GM12878 (cell line): ENCODE measurements around the gene FAM3B. TPM values are rescaled to one million over a fixed set of nuclear protein-coding genes. Genes with fewer than 3 reads are reported as not detected.

Experiments
- ATAC-seq: fragments of 200-7000 bp; cut with Tn5 transposase; 3 replicates; pipeline ENCODE4 v1.9.1; 2020; ENCODE audit warnings: mild to moderate bottlenecking, moderate library complexity
- BruUV-seq: library from RNA; stranded (reverse); fragments of 400-500 nt; replicated peaks from 2 replicates; lab custom pipeline; 2021; lab: Mats Ljungman, UMichigan
- CTCF ChIA-PET: fragments of 300-600 bp; sonication (Branson Sonifier 250); formaldehyde crosslinking; extraction: SDS; loops from one replicate; lab custom pipeline; 2021; ENCODE audit warnings: inconsistent platforms; lab: Yijun Ruan, JAX
- POLR2A ChIA-PET: fragments of 350-600 bp; formaldehyde crosslinking; extraction: SDS; loops from one replicate; lab custom pipeline; 2021; ENCODE audit warnings: inconsistent platforms; lab: Charles Lee
- RAD21 ChIA-PET: fragments of 300-600 bp; sonication (Branson Sonifier 250); formaldehyde crosslinking; loops from one replicate; lab custom pipeline; 2023; ENCODE audit warnings: antibody characterized with exemption; ENCODE audit not compliant: unreplicated experiment; lab: Charles Lee
- SMC1A ChIA-PET: fragments of 300-600 bp; sonication (Branson Sonifier 250); formaldehyde crosslinking; loops from one replicate; lab custom pipeline; 2023; ENCODE audit not compliant: unreplicated experiment, uncharacterized antibody; lab: Charles Lee
- DNase-seq: peaks from one replicate; pipeline ENCODE4 v3.0.0-alpha.2; 2011; ENCODE audit warnings: low read depth, low spot score
- FAIRE-seq: peaks from 3 replicates; lab custom pipeline; 2011; peaks lifted over from hg19 to GRCh38; lab: Jason Lieb, UNC
- H2AFZ ChIP-seq: 2 replicates; pipeline ENCODE4 v1.6.0; 2011; ENCODE audit warnings: low read depth, low read length, control low read depth; ENCODE audit not compliant: control insufficient read depth
- H3K27ac ChIP-seq: 2 replicates; pipeline ENCODE4 v1.5.1; 2011; ENCODE audit warnings: control low read depth; ENCODE audit not compliant: control insufficient read depth, insufficient read depth
- H3K27me3 ChIP-seq, 2 experiments: replicated peaks in 1 of 2; 2 replicates each; pipeline versions ENCODE4 v1.6.0 to v1.6.1; 2011; ENCODE audit warnings: low read length in 1 of 2; ENCODE audit not compliant: control insufficient read depth in 2 of 2, insufficient read depth in 2 of 2
- H3K36me3 ChIP-seq, 2 experiments: 2 replicates each; pipeline ENCODE4 v1.5.1; 2011; ENCODE audit warnings: low read length in 1 of 2; ENCODE audit not compliant: control insufficient read depth in 2 of 2, insufficient read depth in 2 of 2
- H3K4me1 ChIP-seq: 2 replicates; pipeline ENCODE4 v1.6.1; 2011; ENCODE audit warnings: mild to moderate bottlenecking, low read length, moderate library complexity, mixed read lengths; ENCODE audit not compliant: control insufficient read depth, insufficient read depth
- H3K4me2 ChIP-seq: 2 replicates; pipeline ENCODE4 v1.6.0; 2011; ENCODE audit warnings: control low read depth; ENCODE audit not compliant: control insufficient read depth, insufficient read depth
- H3K4me3 ChIP-seq: fragments of 200-600 bp; sonication (generic); 2 replicates; pipeline ENCODE4 v1.5.1; 2016
- H3K79me2 ChIP-seq: 2 replicates; pipeline ENCODE4 v1.6.0; 2011; ENCODE audit warnings: low read length; ENCODE audit not compliant: control insufficient read depth, insufficient read depth
- H3K9ac ChIP-seq: 2 replicates; pipeline ENCODE4 v1.8.0; 2011; ENCODE audit warnings: low read length, control low read depth, mixed read lengths; ENCODE audit not compliant: control insufficient read depth, insufficient read depth
- H3K9me3 ChIP-seq: replicated peaks from 3 replicates; pipeline ENCODE4 v1.5.1; 2011; ENCODE audit warnings: mild to moderate bottlenecking, low read length; ENCODE audit not compliant: control insufficient read depth, insufficient read depth
- H4K20me1 ChIP-seq: 2 replicates; pipeline ENCODE4 v1.6.0; 2011; ENCODE audit not compliant: control insufficient read depth, insufficient read depth
- CBX3 ChIP-seq: fragments of 200-600 bp; sonication (generic); IDR thresholded peaks from 2 replicates; pipeline ENCODE4 v1.6.1; 2016; ENCODE audit warnings: low read depth, borderline replicate concordance
- CEBPZ ChIP-seq: fragments of 150-350 bp; IDR thresholded peaks from 2 replicates; pipeline ENCODE4 v1.6.1; 2016; ENCODE audit warnings: low read depth, low read length
- EGR1 ChIP-seq, 2 experiments: IDR thresholded peaks; 1 replicate in 1 of 2; 2 replicates in 1 of 2; pipeline ENCODE4 v1.6.1; 2011 to 2012; ENCODE audit warnings: low read depth in 2 of 2, low read length in 2 of 2, borderline replicate concordance in 1 of 2, mild to moderate bottlenecking in 1 of 2, moderate library complexity in 1 of 2
- GABPA ChIP-seq: IDR thresholded peaks from 2 replicates; pipeline ENCODE4 v1.6.1; 2014; ENCODE audit warnings: antibody characterized with exemption, low read depth, mild to moderate bottlenecking, inconsistent platforms
- GATAD2B ChIP-seq: fragments of 450-650 bp; conservative IDR thresholded peaks from 2 replicates; pipeline ENCODE4 v1.6.1; 2017; ENCODE audit warnings: low read depth, mild to moderate bottlenecking, moderate library complexity
- IKZF1 ChIP-seq: fragments of 450-650 bp; conservative IDR thresholded peaks from 2 replicates; pipeline ENCODE4 v1.6.1; 2017; ENCODE audit warnings: antibody characterized with exemption, mild to moderate bottlenecking
- IRF4 ChIP-seq: IDR thresholded peaks from 2 replicates; pipeline ENCODE4 v1.6.1; 2011; ENCODE audit warnings: low read depth, low read length
- JUND ChIP-seq: IDR thresholded peaks from 2 replicates; pipeline ENCODE4 v1.6.1; 2012; ENCODE audit warnings: low read depth, mild to moderate bottlenecking, low read length, improper control_type of control experiment, moderate library complexity
- POLR2AphosphoS5 ChIP-seq: IDR thresholded peaks from 2 replicates; pipeline ENCODE4 v1.6.1; 2011; ENCODE audit warnings: mild to moderate bottlenecking, low read length, inconsistent platforms
- POU2F2 ChIP-seq: IDR thresholded peaks from 3 replicates; pipeline ENCODE4 v1.6.1; 2011; ENCODE audit warnings: low read depth, mild to moderate bottlenecking, low read length, borderline replicate concordance
- SIN3A ChIP-seq: IDR thresholded peaks from 2 replicates; pipeline ENCODE4 v1.6.1; 2012; ENCODE audit warnings: low read depth, low read length, improper control_type of control experiment
- SMAD1 ChIP-seq: fragments of 450-650 bp; IDR thresholded peaks from 2 replicates; pipeline ENCODE4 v1.6.1; 2018; ENCODE audit warnings: mild to moderate bottlenecking, low read depth; ENCODE audit not compliant: partially characterized antibody
- TARDBP ChIP-seq: IDR thresholded peaks from 2 replicates; pipeline ENCODE4 v1.6.1; 2016; ENCODE audit warnings: borderline replicate concordance
- YBX1 ChIP-seq: fragments of 450-650 bp; IDR thresholded peaks from 2 replicates; pipeline ENCODE4 v1.6.1; 2016; ENCODE audit warnings: antibody characterized with exemption
- ZNF622 ChIP-seq: fragments of 450-650 bp; IDR thresholded peaks from 2 replicates; pipeline ENCODE4 v1.6.1; 2017; ENCODE audit warnings: mild to moderate bottlenecking, inconsistent platforms
- WGBS: methylation state at CpG from one replicate; pipeline ENCODE4 v1.1.6; 2016; ENCODE audit warnings: low lambda C conversion rate; ENCODE audit not compliant: insufficient replicate concordance, insufficient coverage; ENCODE audit errors: missing lambda C conversion rate; 5-methylcytosine and 5-hydroxymethylcytosine counted together
- in situ Hi-C: fragments of 300-500 bp; cut with MboI; formaldehyde crosslinking; loops from 9 replicates; pipeline ENCODE4 v1.14.3; 2018; ENCODE audit warnings: mixed read lengths
- intact Hi-C: fragments of 100-400 bp; cut with micrococcal nuclease; formaldehyde crosslinking; loops from one replicate; pipeline ENCODE4 v1.14.2; 2022; ENCODE audit not compliant: unreplicated experiment
- polyA plus RNA-seq, 11 experiments: library from polyadenylated mRNA; depleted of rRNA in 4 of 11; unstranded in 6 of 11; stranded (reverse) in 5 of 11; fragments of >200 nt; fragmentation: Nextera tagmentation in 4 of 11; fragmentation: Illumina TruSeq in 1 of 11; extraction: Ambion mirVana in 4 of 11; extraction: Trizol in 1 of 11; gene quantifications; 1 replicate in 1 of 11; 2 replicates in 10 of 11; pipeline versions ENCODE4 v1.2.1 to v1.2.3, GENCODE V29; 2011 to 2016; ENCODE audit warnings: inconsistent platforms in 2 of 11, missing spikeins in 2 of 11, low read depth in 1 of 11
- total RNA-seq, 4 experiments: library from RNA; depleted of rRNA in 3 of 4; stranded (reverse); fragments of >200 nt in 3 of 4; fragmentation: Illumina TruSeq in 1 of 4; extraction: Trizol in 1 of 4; gene quantifications; 2 replicates each; pipeline versions ENCODE4 v1.2.1 to v1.2.3, GENCODE V29; 2013 to 2021

FAM3B gene
- total and polyA plus RNA-seq, 10 of the 15 experiments (the other 5 are each of a cell fraction or from before 2014, with no cell fraction given): 0.12 TPM; not detected in 9

GRCh38 chr21:41369105-41369919 is 52.7 kb downstream of the FAM3B start (continued):
- peak in 1 of 2 experiments; percentile 36; a peak in 1 of 3 replicates for TF ChIP-seq EGR1 (IDR thresholded peaks at IDR 0.05; ENCODE audit: borderline replicate concordance in 1 of 2, low read depth in 2 of 2, low read length in 2 of 2)

GRCh38 chr21:41369920-41370839 is 53.6 kb downstream of the FAM3B start:
- WGBS: 31% methylated on average over 30 of the region's 30 CpGs
- peaks cover 75% of the 10 kb centered on the region for H3K79me2 ChIP-seq
- intact Hi-C loops (loop anchor here (10.0 kb wide), 3 partner anchors 495 to 855 kb away; no protein-coding TSS in a partner anchor), in situ Hi-C loops (no loop called here)
- H4K20me1 ChIP-seq: no peaks in the 10 kb centered on the region; the same call in 1 of the 2 replicates
- H3K4me3 ChIP-seq: peak overlapping the region; percentile 75
- no peaks in the 10 kb centered on the region for H3K27me3 ChIP-seq
- ChIA-PET CTCF (interaction anchor here (0.9 to 7.4 kb wide), 13 partner anchors 8 to 112 kb away, joined by 3 to 99 read pairs (median 4); partner anchors contain the start of gene MX1), RAD21 (interaction anchor here (0.9 to 7.7 kb wide), 11 partner anchors 9 to 396 kb away, joined by 3 to 97 read pairs (median 6); partner anchors contain the start of genes MX1 and MX2), POLR2A (interaction anchor here (0.5 to 4.6 kb wide), 13 partner anchors 9 to 398 kb away, joined by 3 to 80 read pairs (median 3); partner anchors contain the start of genes MX1 and MX2), SMC1A (interaction anchor here (1.5 to 8.3 kb wide), 13 partner anchors 8 to 90 kb away, joined by 3 to 67 read pairs (median 10); partner anchors contain the start of genes MX1 and MX2)
- no peaks in the 10 kb centered on the region for H3K9me3 ChIP-seq
- H3K4me2 ChIP-seq: peak overlapping the region; percentile 95
- peaks cover 37% of the 10 kb centered on the region for H3K4me1 ChIP-seq
- FAIRE-seq (peak; percentile 88), DNase-seq (peak; percentile 25), ATAC-seq (peak; percentile 41)
- TSS peak; percentile 36 for BruUV-seq
- no peaks in the 10 kb centered on the region; a peak in 2 of 4 replicates for H3K36me3 ChIP-seq
- H2AFZ ChIP-seq: peak overlapping the region; percentile 47
- peak overlapping the region; percentile 42 for H3K9ac ChIP-seq
- H3K27ac ChIP-seq: peak overlapping the region; percentile 66
- 0 out of 2 replicates have a peak, but pooled peaks have one; percentile 67 for TF ChIP-seq POLR2AphosphoS5
- TF ChIP-seq GATAD2B: no peak
- TF ChIP-seq POU2F2: 0 out of 3 replicates have a peak, but pooled peaks have one; percentile 15
- TF ChIP-seq CEBPZ: no peak
- TF ChIP-seq SMAD1: no peak
- no peak for TF ChIP-seq CBX3
- no peak for TF ChIP-seq YBX1
- 0 out of 2 replicates have a peak, but pooled peaks have one; percentile 15 for TF ChIP-seq IKZF1
- TF ChIP-seq IRF4: no peak
- TF ChIP-seq GABPA: no peak
- no peak for TF ChIP-seq JUND
- TF ChIP-seq SIN3A: no peak
- no peak for TF ChIP-seq ZNF622
- no peak for TF ChIP-seq TARDBP
